Measurements from ENCODE around the gene MAP1LC3B2. TPM values are rescaled to one million over a fixed set of nuclear protein-coding genes. Genes with fewer than 3 reads are reported as not detected.

Gene MAP1LC3B2
- total RNA-seq, 4 donors from 2014 or later = 1.1 to 2.5 TPM; not detected in 2

GRCh38 chr12:116537101-116537904 is 21.9 kb upstream of the MAP1LC3B2 start:
- H3K4me1 ChIP-seq = peaks cover 10 to 43% (median 31%) of the 10 kb centered on the region in 4 donors
- peak; percentile 13 for DNase-seq
- no peaks in the 10 kb centered on the region for H3K27me3 ChIP-seq
- no peak for TF ChIP-seq POLR2A (IDR thresholded peaks at IDR 0.05)
- H3K36me3 ChIP-seq = no peaks in the 10 kb centered on the region
- peak overlapping the region in 2 of 4 donors; percentile 10 to 50 for H3K27ac ChIP-seq
- no peak overlapping the region for H3K4me3 ChIP-seq
- H3K9me3 ChIP-seq = no peaks in the 10 kb centered on the region
- 72% methylated on average over 15 of the region's 15 CpGs; no CpG with 5 or more reads in 1 of the 2 donors for WGBS, 2 donors (ENCODE audit: low coverage in 1 of 2)
- in situ Hi-C loops (cut with MboI; ENCODE audit: low pct_ligation_motif_present in 1 of 4, low pct_unique_long_range_greater_than_20kb in 1 of 4, low sequenced_read_pairs in 3 of 4) (no loop called here), intact Hi-C loops (cut with DNase I; ENCODE audit: low total_unique reads) (no loop called here)

DNA sequence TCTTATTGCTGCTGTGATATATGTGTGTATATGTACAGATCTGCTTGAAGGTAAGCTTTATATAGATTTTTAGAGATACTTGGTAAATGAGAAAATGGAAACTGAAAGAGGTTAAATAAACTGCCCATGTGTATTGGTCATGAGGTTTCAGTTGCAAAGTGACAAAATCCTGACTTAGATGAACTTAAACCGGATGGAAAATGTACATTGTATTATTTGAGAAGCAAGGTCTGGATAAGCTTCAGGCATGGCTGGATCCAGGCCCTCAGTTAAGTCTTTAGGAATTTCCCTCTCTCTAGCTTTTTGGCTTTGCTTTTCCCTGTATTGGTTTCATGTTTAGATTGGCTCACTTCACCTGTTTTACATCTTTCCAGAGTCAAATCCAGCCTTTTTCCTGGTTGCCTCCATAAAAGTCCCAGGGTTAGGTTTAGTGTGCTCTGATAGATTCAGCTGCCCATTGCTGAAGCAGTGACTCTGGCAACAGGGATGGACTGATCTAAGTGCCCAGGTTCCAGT is 21.0 kb upstream of the MAP1LC3B2 start:
- peak overlapping the region in 3 of 4 donors; percentile 9 to 65 (median 52) for H3K27ac ChIP-seq
- no peaks in the 10 kb centered on the region for H3K27me3 ChIP-seq
- no peak for DNase-seq
- H3K9me3 ChIP-seq = no peaks in the 10 kb centered on the region
- intact Hi-C loops (cut with DNase I; ENCODE audit: low total_unique reads) = no loop called here
- no peak for TF ChIP-seq POLR2A (IDR thresholded peaks at IDR 0.05)
- TF ChIP-seq POLR2AphosphoS5 (IDR thresholded peaks at IDR 0.05) = no peak
- TF ChIP-seq EP300 (IDR thresholded peaks at IDR 0.05; ENCODE audit: low read depth) = no peak
- no peak for TF ChIP-seq CTCF (IDR thresholded peaks at IDR 0.05)
- no peak overlapping the region for H3K4me3 ChIP-seq
- no peaks in the 10 kb centered on the region for H3K36me3 ChIP-seq
- 18 to 20% methylated on average over 1 of the region's 1 CpG for WGBS, 2 donors (ENCODE audit: low coverage in 1 of 2)
- peaks cover 10 to 36% (median 25%) of the 10 kb centered on the region in 4 donors for H3K4me1 ChIP-seq
- in situ Hi-C loops (cut with MboI; ENCODE audit: low pct_ligation_motif_present in 1 of 4, low pct_unique_long_range_greater_than_20kb in 1 of 4, low sequenced_read_pairs in 3 of 4) = no loop called here

- Histone ChIP-seq H3K4me1 (peaks cover 9 to 29% (median 19%) of the 10 kb centered on the region in 4 donors), H3K27ac (peak overlapping the region; percentile 9 to 65 (median 49)), H3K9me3 (no peaks in the 10 kb centered on the region), H3K36me3 (no peaks in the 10 kb centered on the region), H3K4me3 (no peak overlapping the region), H3K27me3 (no peaks in the 10 kb centered on the region)
- intact Hi-C loops (cut with DNase I; ENCODE audit: low total_unique reads) = no loop called here
- TF ChIP-seq POLR2AphosphoS5 (IDR thresholded peaks at IDR 0.05) = no peak
- in situ Hi-C loops (cut with MboI; ENCODE audit: low pct_ligation_motif_present in 1 of 4, low pct_unique_long_range_greater_than_20kb in 1 of 4, low sequenced_read_pairs in 3 of 4) = no loop called here
- DNase-seq = no peak
- WGBS, 2 donors (ENCODE audit: low coverage in 1 of 2) = 43 to 70% methylated on average over 2 to 8 of the region's 8 CpGs
These were observed 20.4 kb upstream of the MAP1LC3B2 start for GRCh38 chr12:116538682-116539305.

GRCh38 chr12:116539361-116539771 is 19.8 kb upstream of the MAP1LC3B2 start:
- no peaks in the 10 kb centered on the region for H3K27me3 ChIP-seq
- no peaks in the 10 kb centered on the region for H3K9me3 ChIP-seq
- peak overlapping the region; percentile 9 to 65 (median 49) for H3K27ac ChIP-seq
- TF ChIP-seq EP300 (IDR thresholded peaks at IDR 0.05; ENCODE audit: low read depth) (no peak), CTCF (IDR thresholded peaks at IDR 0.05) (no peak), POLR2AphosphoS5 (IDR thresholded peaks at IDR 0.05) (no peak), POLR2A (IDR thresholded peaks at IDR 0.05) (no peak)
- no peaks in the 10 kb centered on the region for H3K36me3 ChIP-seq
- no peak for DNase-seq
- in situ Hi-C loops (cut with MboI; ENCODE audit: low pct_ligation_motif_present in 1 of 4, low pct_unique_long_range_greater_than_20kb in 1 of 4, low sequenced_read_pairs in 3 of 4) (no loop called here), intact Hi-C loops (cut with DNase I; ENCODE audit: low total_unique reads) (no loop called here)
- peaks cover 8 to 29% (median 18%) of the 10 kb centered on the region in 4 donors for H3K4me1 ChIP-seq
- 17% methylated on average over 1 of the region's 1 CpG; no CpG with 5 or more reads in 1 of the 2 donors for WGBS, 2 donors (ENCODE audit: low coverage in 1 of 2)
- H3K4me3 ChIP-seq = no peak overlapping the region

- Histone ChIP-seq H3K9me3 (no peaks in the 10 kb centered on the region), H3K27ac (peak overlapping the region; percentile 9 to 65 (median 49)), H3K4me3 (no peak overlapping the region), H3K27me3 (no peaks in the 10 kb centered on the region), H3K36me3 (no peaks in the 10 kb centered on the region), H3K4me1 (peaks cover 8 to 25% (median 15%) of the 10 kb centered on the region in 4 donors)
- peak; percentile 38 for DNase-seq
- intact Hi-C loops (cut with DNase I; ENCODE audit: low total_unique reads) (no loop called here), in situ Hi-C loops (cut with MboI; ENCODE audit: low pct_ligation_motif_present in 1 of 4, low pct_unique_long_range_greater_than_20kb in 1 of 4, low sequenced_read_pairs in 3 of 4) (loop anchor here in 1 of 4 donors (10.0 kb wide), 1 partner anchor 55 kb away; no protein-coding TSS in a partner anchor)
- TF ChIP-seq POLR2AphosphoS5 (IDR thresholded peaks at IDR 0.05) = no peak
- TF ChIP-seq EP300 (IDR thresholded peaks at IDR 0.05; ENCODE audit: low read depth) = no peak
- TF ChIP-seq POLR2A (IDR thresholded peaks at IDR 0.05) = no peak
- no peak for TF ChIP-seq CTCF (IDR thresholded peaks at IDR 0.05)
- 29 to 42% methylated on average over 5 to 17 of the region's 17 CpGs for WGBS, 2 donors (ENCODE audit: low coverage in 1 of 2)
These were observed 19.2 kb upstream of the MAP1LC3B2 start for GRCh38 chr12:116539905-116540482.
